GM12874 (cell line): Measurements from ENCODE around the gene TTLL8.

Experiments used
- CTCF ChIP-seq: IDR thresholded peaks from 2 replicates; pipeline ENCODE4 v1.5.1; 2011; ENCODE audit warnings: low read depth, mild to moderate bottlenecking, control low read depth, low read length, moderate library complexity; ENCODE audit not compliant: insufficient read depth

TTLL8 gene

GRCh38 chr22:49998718-49999062, 59.4 kb downstream of the TTLL8 start:
- no peak for TF ChIP-seq CTCF

GRCh38 chr22:49997932-49998717, 60.0 kb downstream of the TTLL8 start:
- TF ChIP-seq CTCF: no peak

DNA sequence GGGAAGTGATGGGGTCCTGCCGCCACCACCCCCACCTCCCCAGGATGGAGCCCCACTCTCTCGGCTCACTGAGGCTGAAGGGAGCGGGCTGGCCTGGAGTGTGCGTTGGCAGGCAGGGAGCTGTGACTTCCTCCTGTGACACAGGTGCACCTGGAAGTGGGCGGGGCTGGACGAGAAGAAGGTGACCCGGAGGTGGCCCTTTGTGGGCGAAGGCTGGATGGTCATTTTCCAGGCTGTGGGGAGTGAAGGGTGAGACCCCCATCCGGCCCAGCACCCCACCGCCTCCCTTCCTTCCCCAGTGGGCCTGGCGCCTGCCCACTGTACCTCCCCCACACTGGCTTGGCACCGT, 60.9 kb downstream of the TTLL8 start:
- no peak for TF ChIP-seq CTCF

DNA sequence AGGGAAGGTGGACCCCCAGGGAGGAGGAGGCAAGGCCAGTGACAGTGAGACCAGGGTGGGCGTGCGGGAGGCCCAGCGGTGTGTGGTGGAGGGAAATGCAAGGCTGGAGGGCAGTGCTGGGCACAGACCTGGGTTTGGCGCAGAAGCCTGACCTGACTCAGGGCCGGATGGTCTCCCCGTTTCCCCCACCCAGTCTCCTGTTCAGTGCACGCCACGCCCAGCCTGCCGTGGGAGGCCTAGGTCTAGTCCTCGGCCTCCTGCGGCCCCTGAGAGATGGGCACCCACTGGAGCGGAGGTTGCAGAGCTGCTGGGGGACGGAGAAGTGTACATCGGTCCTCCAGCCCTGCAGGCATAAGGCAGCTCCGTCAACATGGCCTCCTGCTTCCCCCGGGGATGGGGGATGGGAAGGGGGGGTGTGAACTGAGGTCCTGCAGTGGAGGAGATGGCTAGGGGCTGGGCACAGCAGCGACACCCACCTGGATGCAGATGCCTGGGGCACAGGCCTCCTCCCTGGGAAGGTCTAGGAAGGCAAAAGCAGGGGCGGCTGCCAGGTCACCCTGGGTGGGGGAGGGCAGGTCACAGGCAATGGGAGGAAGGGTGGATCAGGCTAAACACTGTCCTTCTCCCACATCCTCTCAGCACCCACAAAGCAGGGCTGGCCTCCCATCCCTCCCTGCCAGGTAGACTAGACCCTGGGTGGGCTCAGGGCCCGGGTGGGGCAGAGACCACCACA, 61.4 kb downstream of the TTLL8 start:
- no peak for TF ChIP-seq CTCF

DNA sequence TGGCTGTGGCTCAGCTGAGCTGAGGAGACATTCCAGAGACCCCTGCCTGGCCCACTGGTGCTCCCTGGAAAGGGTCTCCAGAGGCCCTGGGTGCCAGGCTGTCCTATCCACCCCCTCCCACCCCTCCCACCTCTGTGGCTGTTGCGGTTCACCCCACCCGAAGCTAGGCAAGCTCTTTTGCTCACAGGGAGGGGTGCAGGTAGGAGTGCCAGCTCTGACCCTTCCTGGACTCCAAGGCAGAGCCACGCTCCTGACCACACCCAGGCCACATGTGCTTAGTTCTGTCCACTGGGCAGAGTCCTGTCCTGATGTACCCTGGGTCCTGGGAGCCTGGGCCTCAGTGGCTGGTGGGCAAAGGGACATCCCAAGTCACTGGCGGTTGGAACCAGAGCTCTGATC, 62.0 kb downstream of the TTLL8 start:
- no peak for TF ChIP-seq CTCF

DNA sequence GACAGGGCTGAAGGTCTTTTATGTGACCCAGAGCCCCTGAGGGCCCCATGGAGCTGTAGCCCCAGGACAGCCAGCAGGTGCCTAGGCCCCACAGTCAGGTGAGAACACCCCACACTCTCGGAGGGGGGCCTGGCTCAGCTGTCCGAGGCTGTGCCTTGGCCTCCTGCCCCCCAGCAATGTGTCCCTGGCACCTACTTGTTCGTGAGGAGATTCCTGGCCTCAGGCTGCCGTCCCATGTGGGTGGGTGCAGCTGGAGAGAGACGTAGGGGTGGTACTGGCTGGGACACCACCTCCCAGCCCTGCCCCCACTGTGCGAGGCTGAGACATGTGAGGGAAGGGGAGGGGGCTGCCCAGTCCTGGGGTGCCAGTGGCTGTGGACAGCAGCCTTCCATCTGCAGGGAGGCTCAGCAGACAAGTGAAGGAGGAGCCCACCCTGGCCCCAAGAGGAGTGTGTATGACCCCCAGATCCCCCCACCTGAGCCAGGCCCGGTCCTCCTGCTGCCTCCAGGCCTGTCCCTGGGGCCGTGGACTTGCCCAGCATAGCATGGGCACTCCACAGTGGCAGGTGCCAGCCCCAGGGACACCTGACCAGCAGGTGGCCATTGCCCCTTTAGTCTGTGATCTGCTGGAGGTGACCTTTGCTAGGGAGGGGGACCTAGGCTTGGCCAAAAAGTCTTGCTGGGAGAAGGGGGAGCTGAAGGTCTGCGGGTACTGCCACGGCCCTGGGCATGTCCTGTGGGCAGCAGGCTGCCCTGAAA, 62.6 kb downstream of the TTLL8 start:
- no peak for TF ChIP-seq CTCF

GRCh38 chr22:49995041-49995360, 63.1 kb downstream of the TTLL8 start:
- no peak for TF ChIP-seq CTCF
